B cell (primary cell): Measurements from ENCODE around the gene ATP5F1E. TPM values are rescaled to one million over a fixed set of nuclear protein-coding genes. Genes with fewer than 3 reads are reported as not detected.

Experiments
- ATAC-seq: fragments of 200-7000 bp; cut with Tn5 transposase; one replicate; pipeline ENCODE4 v1.10.0; 2021; ENCODE audit warnings: low read depth, mild to moderate bottlenecking, moderate number of reproducible peaks, moderate library complexity
- CTCF ChIA-PET: fragments of 350-600 bp; sonication (Branson Sonifier 250); formaldehyde crosslinking; loops from one replicate; lab custom pipeline; 2021; ENCODE audit warnings: antibody characterized with exemption, inconsistent platforms; lab: Charles Lee
- POLR2A ChIA-PET: fragments of 350-600 bp; sonication (Branson Sonifier 250); formaldehyde crosslinking; loops from one replicate; lab custom pipeline; 2021; ENCODE audit warnings: antibody characterized with exemption; lab: Charles Lee
- DNase-seq: peaks from one replicate; pipeline ENCODE4 v3.0.0; 2013
- H2AFZ ChIP-seq: 2 replicates; pipeline ENCODE4 v1.6.1; 2012; ENCODE audit warnings: mild to moderate bottlenecking, low read depth, low read length; ENCODE audit not compliant: insufficient read depth, poor library complexity, severe bottlenecking
- H3K27ac ChIP-seq, 2 donors: 1 replicate in 1 of 2; 2 replicates in 1 of 2; pipeline ENCODE4 v1.5.1; 2012 to 2013; ENCODE audit warnings: low read length in 2 of 2, mild to moderate bottlenecking in 2 of 2, moderate library complexity in 1 of 2
- H3K27me3 ChIP-seq, 4 experiments: fragments of 200-600 bp in 1 of 4; sonication (generic) in 1 of 4; replicated peaks in 1 of 4; 1 replicate in 2 of 4; 2 replicates in 2 of 4; pipeline versions ENCODE4 v1.6.1 to v1.7.0; 2013 to 2016; ENCODE audit warnings: low read length in 3 of 4, mild to moderate bottlenecking in 2 of 4, mixed read lengths in 1 of 4, moderate library complexity in 1 of 4; ENCODE audit not compliant: insufficient read depth in 4 of 4, control insufficient read depth in 3 of 4; ENCODE audit errors: control extremely low read depth in 1 of 4
- H3K36me3 ChIP-seq, 2 experiments: replicated peaks in 1 of 2; 1 replicate in 1 of 2; 2 replicates in 1 of 2; pipeline versions ENCODE4 v1.6.1 to v1.7.1; 2013; ENCODE audit warnings: low read length in 1 of 2; ENCODE audit not compliant: insufficient read depth in 2 of 2, control insufficient read depth in 1 of 2; ENCODE audit errors: control extremely low read depth in 1 of 2, extremely low read depth in 1 of 2
- H3K4me1 ChIP-seq, 2 donors: fragments of 200-600 bp in 1 of 2; sonication (generic) in 1 of 2; 1 replicate in 1 of 2; 2 replicates in 1 of 2; pipeline versions ENCODE4 v1.5.1 to v1.6.1; 2013 to 2017; ENCODE audit warnings: low read length in 2 of 2; ENCODE audit not compliant: control insufficient read depth in 2 of 2, insufficient read depth in 2 of 2
- H3K4me2 ChIP-seq: replicated peaks from 2 replicates; pipeline ENCODE3; 2012; ENCODE audit warnings: mild to moderate bottlenecking, low read depth, low read length; ENCODE audit not compliant: poor library complexity, severe bottlenecking
- H3K4me3 ChIP-seq, 5 experiments: fragments of 200-600 bp in 1 of 5; sonication (generic) in 1 of 5; 1 replicate in 3 of 5; 2 replicates in 2 of 5; pipeline versions ENCODE4 v1.5.1 to v1.7.0; 2011 to 2016; ENCODE audit warnings: low read length in 4 of 5, mild to moderate bottlenecking in 4 of 5, low read depth in 2 of 5, control low read depth in 1 of 5, moderate library complexity in 1 of 5; ENCODE audit not compliant: insufficient read depth in 1 of 5; ENCODE audit errors: control extremely low read depth in 1 of 5, extremely low read depth in 1 of 5
- H3K79me2 ChIP-seq: fragments of 200-600 bp; sonication (generic); one replicate; pipeline ENCODE4 v1.6.0; 2016; ENCODE audit warnings: low read length; ENCODE audit not compliant: control insufficient read depth, insufficient read depth
- H3K9ac ChIP-seq: fragments of 200-600 bp; sonication (generic); 2 replicates; pipeline ENCODE4 v1.6.1; 2017; ENCODE audit warnings: mild to moderate bottlenecking, low read length, moderate library complexity
- H3K9me3 ChIP-seq, 3 donors: one replicate each; pipeline versions ENCODE4 v1.6.1 to v1.7.1; 2013; ENCODE audit warnings: low read length in 2 of 3; ENCODE audit not compliant: control insufficient read depth in 2 of 3, insufficient read depth in 1 of 3; ENCODE audit errors: control extremely low read depth in 1 of 3
- H4K20me1 ChIP-seq: 2 replicates; pipeline ENCODE4 v1.6.0; 2012; ENCODE audit warnings: mild to moderate bottlenecking, low read length; ENCODE audit not compliant: insufficient read depth, control insufficient read depth, poor library complexity, severe bottlenecking
- H3K27ac Mint-ChIP-seq: one replicate; pipeline ENCODE4 v1.8.0; 2021; ENCODE audit warnings: mixed read lengths
- H3K27me3 Mint-ChIP-seq: one replicate; pipeline ENCODE4 v1.8.0; 2021; ENCODE audit warnings: mixed read lengths
- H3K4me1 Mint-ChIP-seq: one replicate; pipeline ENCODE4 v1.8.0; 2021; ENCODE audit warnings: mixed read lengths
- H3K4me3 Mint-ChIP-seq: one replicate; pipeline ENCODE4 v1.8.0; 2021; ENCODE audit warnings: mixed read lengths
- H3K9me3 Mint-ChIP-seq: one replicate; pipeline ENCODE4 v1.8.0; 2022; ENCODE audit warnings: mixed read lengths; ENCODE audit not compliant: insufficient read depth
- EZH2 ChIP-seq: IDR thresholded peaks from 2 replicates; pipeline ENCODE4 v1.6.1; 2012; ENCODE audit warnings: borderline replicate concordance, low read depth, mild to moderate bottlenecking, moderate library complexity, low read length; ENCODE audit not compliant: insufficient read depth, poor library complexity, severe bottlenecking
- WGBS: methylation state at CpG from one replicate; pipeline ENCODE4 v1.1.5; 2013; ENCODE audit warnings: missing lambda C conversion rate; ENCODE audit not compliant: insufficient coverage; 5-methylcytosine and 5-hydroxymethylcytosine counted together
- intact Hi-C: fragments of 100-400 bp; cut with micrococcal nuclease; formaldehyde crosslinking; loops from one replicate; pipeline ENCODE4 v1.10.0; 2022
- polyA plus RNA-seq: library from polyadenylated mRNA; depleted of rRNA; stranded (reverse); fragments of >200 nt; gene quantifications from 2 replicates; pipeline ENCODE4 v1.2.3, GENCODE V29; 2012
- total RNA-seq, 2 donors: library from RNA; stranded (reverse); fragments of 120-200 nt in 1 of 2; gene quantifications; 1 replicate in 1 of 2; 2 replicates in 1 of 2; pipeline versions ENCODE4 v1.2.3 to v1.2.4, GENCODE V29; 2013 to 2022
- TF ChIP-seq, protein P1 (sequence below): fragments of 200-600 bp; IDR thresholded peaks from one replicate; pipeline ENCODE4 v1.8.0; 2022; ENCODE audit warnings: antibody characterized with exemption, mild to moderate bottlenecking

The ATP5F1E gene
- total and polyA plus RNA-seq, 2 donors (not counting 1 experiment from before 2014, with no cell fraction given), result 22.2 to 55.0 TPM

DNA sequence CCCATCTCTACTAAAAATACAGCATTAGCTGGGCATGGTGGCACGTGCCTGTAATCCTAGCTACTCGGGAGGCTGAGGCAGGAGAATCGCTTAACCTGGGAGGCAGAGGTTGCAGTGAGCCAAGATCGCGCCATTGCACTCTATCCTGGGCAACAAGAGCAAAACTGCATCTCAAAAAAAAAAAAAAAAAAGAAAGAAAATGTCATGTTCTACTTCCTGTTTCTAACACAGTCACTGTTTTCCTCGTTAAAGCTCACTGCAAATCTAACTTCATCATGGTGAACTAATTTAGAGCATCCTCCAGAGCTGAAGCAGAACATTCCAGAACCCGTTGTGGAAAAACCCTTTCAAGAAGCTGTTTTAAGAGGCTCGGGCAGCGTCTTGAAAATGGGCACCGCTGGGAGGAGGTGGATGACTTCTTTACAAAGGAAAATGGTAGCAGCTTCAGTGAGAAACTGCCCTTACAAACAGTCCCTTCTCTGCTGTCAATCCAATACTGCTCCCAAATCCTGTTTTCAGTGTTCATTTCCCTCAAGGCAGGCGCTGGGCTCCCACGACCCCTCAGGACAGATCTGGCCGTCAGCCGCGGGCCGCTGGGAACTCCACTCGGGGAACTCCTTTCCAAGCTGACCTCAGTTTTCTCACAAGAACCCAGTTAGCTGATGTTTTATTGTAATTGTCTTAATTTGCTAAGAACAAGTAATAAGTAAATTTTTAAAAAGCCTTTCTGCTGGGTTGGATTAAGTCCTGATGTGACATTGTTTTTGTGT lies 37.6 kb downstream of the ATP5F1E start:
- Histone ChIP-seq H3K4me1 (peaks cover 17 to 30% of the 10 kb centered on the region in 2 donors), H2AFZ (no peak overlapping the region), H3K79me2 (peaks cover 19% of the 10 kb centered on the region), H3K27ac (peak overlapping the region; percentile 22 to 51), H3K4me2 (no peak overlapping the region), H3K27me3 (no peaks in the 10 kb centered on the region), H3K9me3 (no peaks in the 10 kb centered on the region), H3K36me3 (peaks cover 5 to 96% of the 10 kb centered on the region in 2 experiments), H3K4me3 (no peak overlapping the region), H4K20me1 (peaks cover 34% of the 10 kb centered on the region), H3K9ac (no peak overlapping the region)
- Mint-ChIP-seq H3K27ac (peak overlapping the region; percentile 68), H3K4me3 (no peak overlapping the region), H3K4me1 (peaks cover 43% of the 10 kb centered on the region), H3K27me3 (no peaks in the 10 kb centered on the region), H3K9me3 (no peaks in the 10 kb centered on the region)
- ATAC-seq, result peak; percentile 34
- 93% methylated on average over 7 of the region's 17 CpGs for WGBS
- ChIA-PET POLR2A (interaction anchor here (0.5 to 1.4 kb wide), 8 partner anchors 13 to 1377 kb away, joined by 3 to 9 read pairs (median 4); partner anchors contain the start of gene ATP5F1E), CTCF (interaction anchor here (1.0 to 1.6 kb wide), 4 partner anchors 10 to 227 kb away, joined by 3 to 5 read pairs (median 3); no protein-coding TSS in a partner anchor)
- intact Hi-C loops, result no loop called here
- TF ChIP-seq EZH2, result no peak
- TF ChIP-seq, protein P1, sequence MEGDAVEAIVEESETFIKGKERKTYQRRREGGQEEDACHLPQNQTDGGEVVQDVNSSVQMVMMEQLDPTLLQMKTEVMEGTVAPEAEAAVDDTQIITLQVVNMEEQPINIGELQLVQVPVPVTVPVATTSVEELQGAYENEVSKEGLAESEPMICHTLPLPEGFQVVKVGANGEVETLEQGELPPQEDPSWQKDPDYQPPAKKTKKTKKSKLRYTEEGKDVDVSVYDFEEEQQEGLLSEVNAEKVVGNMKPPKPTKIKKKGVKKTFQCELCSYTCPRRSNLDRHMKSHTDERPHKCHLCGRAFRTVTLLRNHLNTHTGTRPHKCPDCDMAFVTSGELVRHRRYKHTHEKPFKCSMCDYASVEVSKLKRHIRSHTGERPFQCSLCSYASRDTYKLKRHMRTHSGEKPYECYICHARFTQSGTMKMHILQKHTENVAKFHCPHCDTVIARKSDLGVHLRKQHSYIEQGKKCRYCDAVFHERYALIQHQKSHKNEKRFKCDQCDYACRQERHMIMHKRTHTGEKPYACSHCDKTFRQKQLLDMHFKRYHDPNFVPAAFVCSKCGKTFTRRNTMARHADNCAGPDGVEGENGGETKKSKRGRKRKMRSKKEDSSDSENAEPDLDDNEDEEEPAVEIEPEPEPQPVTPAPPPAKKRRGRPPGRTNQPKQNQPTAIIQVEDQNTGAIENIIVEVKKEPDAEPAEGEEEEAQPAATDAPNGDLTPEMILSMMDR, result no peak
- DNase-seq, result no peak
